WTC11 (cell line): ENCODE results near the gene RAB4A. TPM values are rescaled to one million over a fixed set of nuclear protein-coding genes. Genes with fewer than 3 reads are reported as not detected.

ENCODE experiments used
- AR ChIP-seq: fragments of 250-450 bp; sonication (Bioruptor Pico); IDR thresholded peaks from 2 replicates; pipeline ENCODE4 v1.9.0; 2021; ENCODE audit warnings: mild to moderate bottlenecking
- ARID4B ChIP-seq: sonication (generic); formaldehyde crosslinking; IDR thresholded peaks from 2 replicates; pipeline ENCODE4 v1.8.0; 2023; ENCODE audit warnings: missing genetic modification reagents, mild to moderate bottlenecking, borderline replicate concordance
- ATF2 ChIP-seq: sonication (generic); formaldehyde crosslinking; IDR thresholded peaks from 2 replicates; pipeline ENCODE4 v1.8.1; 2022; ENCODE audit warnings: low read depth, missing genetic modification reagents, borderline replicate concordance
- CREM ChIP-seq: sonication (generic); formaldehyde crosslinking; IDR thresholded peaks from 2 replicates; pipeline ENCODE4 v1.8.1; 2022; ENCODE audit warnings: mild to moderate bottlenecking, missing genetic modification reagents, moderate library complexity
- E2F5 ChIP-seq: sonication (generic); formaldehyde crosslinking; IDR thresholded peaks from 2 replicates; pipeline ENCODE4 v1.8.1; 2022; ENCODE audit warnings: mild to moderate bottlenecking, moderate library complexity, missing genetic modification reagents
- ELF4 ChIP-seq: sonication (generic); formaldehyde crosslinking; IDR thresholded peaks from 2 replicates; pipeline ENCODE4 v1.8.1; 2022; ENCODE audit warnings: low read depth, mild to moderate bottlenecking, moderate library complexity, missing genetic modification reagents
- ERG ChIP-seq: fragments of 250-450 bp; sonication (Bioruptor Pico); IDR thresholded peaks from 2 replicates; pipeline ENCODE4 v1.8.0; 2021; ENCODE audit warnings: mild to moderate bottlenecking
- HMGA2 ChIP-seq: fragments of 250-450 bp; sonication (Bioruptor Pico); IDR thresholded peaks from 2 replicates; pipeline ENCODE4 v1.4.0; 2021; ENCODE audit warnings: mild to moderate bottlenecking, moderate library complexity
- JAZF1 ChIP-seq: fragments of 250-450 bp; sonication (Bioruptor Pico); IDR thresholded peaks from 2 replicates; pipeline ENCODE4 v1.9.0; 2021; ENCODE audit warnings: moderate library complexity, mild to moderate bottlenecking, inconsistent platforms
- KAT7 ChIP-seq: sonication (generic); formaldehyde crosslinking; IDR thresholded peaks from 2 replicates; pipeline ENCODE4 v1.8.1; 2023; ENCODE audit warnings: missing genetic modification reagents, mild to moderate bottlenecking, borderline replicate concordance
- MLX ChIP-seq: sonication (generic); formaldehyde crosslinking; IDR thresholded peaks from 2 replicates; pipeline ENCODE4 v1.8.1; 2023; ENCODE audit warnings: mild to moderate bottlenecking, missing genetic modification reagents, moderate library complexity
- NFATC4 ChIP-seq: fragments of 250-450 bp; sonication (Bioruptor Pico); IDR thresholded peaks from 2 replicates; pipeline ENCODE4 v1.9.0; 2021; ENCODE audit warnings: mild to moderate bottlenecking
- NR1H2 ChIP-seq: sonication (generic); formaldehyde crosslinking; IDR thresholded peaks from 2 replicates; pipeline ENCODE4 v1.9.0; 2021; ENCODE audit warnings: mild to moderate bottlenecking, moderate library complexity, missing genetic modification reagents
- OVOL2 ChIP-seq: fragments of 250-450 bp; sonication (Bioruptor Pico); IDR thresholded peaks from 2 replicates; pipeline ENCODE4 v1.9.0; 2021; ENCODE audit warnings: mild to moderate bottlenecking, borderline replicate concordance
- RELA ChIP-seq: sonication (generic); formaldehyde crosslinking; IDR thresholded peaks from 2 replicates; pipeline ENCODE4 v1.8.1; 2022; ENCODE audit warnings: missing genetic modification reagents, mild to moderate bottlenecking, borderline replicate concordance
- TCF7 ChIP-seq: sonication (generic); formaldehyde crosslinking; IDR thresholded peaks from 2 replicates; pipeline ENCODE4 v1.8.0; 2022; ENCODE audit warnings: mild to moderate bottlenecking, low read depth, missing genetic modification reagents, moderate library complexity
- TEAD1 ChIP-seq: sonication (generic); formaldehyde crosslinking; IDR thresholded peaks from 2 replicates; pipeline ENCODE4 v1.8.0; 2022; ENCODE audit warnings: mild to moderate bottlenecking, missing genetic modification reagents
- USF1 ChIP-seq: sonication (generic); formaldehyde crosslinking; IDR thresholded peaks from 2 replicates; pipeline ENCODE4 v1.8.0; 2022; ENCODE audit warnings: mild to moderate bottlenecking, missing genetic modification reagents
- ZNF263 ChIP-seq: sonication (generic); formaldehyde crosslinking; IDR thresholded peaks from 2 replicates; pipeline ENCODE4 v1.8.1; 2022; ENCODE audit warnings: low read depth, mild to moderate bottlenecking, moderate library complexity, missing genetic modification reagents
- ZNF317 ChIP-seq: sonication (generic); formaldehyde crosslinking; IDR thresholded peaks from 2 replicates; pipeline ENCODE4 v1.8.1; 2023; ENCODE audit warnings: low read depth, mild to moderate bottlenecking, moderate library complexity, missing genetic modification reagents, borderline replicate concordance
- ZSCAN18 ChIP-seq: fragments of 250-450 bp; sonication (Bioruptor Pico); IDR thresholded peaks from 2 replicates; pipeline ENCODE4 v2.1.2; 2022; ENCODE audit warnings: mild to moderate bottlenecking, moderate library complexity
- total RNA-seq: library from RNA; stranded (reverse); gene quantifications from 3 replicates; pipeline ENCODE4 v1.2.3, GENCODE V29; 2021

Gene RAB4A
- total RNA-seq, 1 experiment from 2014 or later, result 67.9 TPM

- TF ChIP-seq AR (CRISPR knock-in tag) (no peak), ZSCAN18 (no peak), NFATC4 (CRISPR knock-in tag) (no peak), TCF7 (0 out of 2 replicates have a peak, but pooled peaks have one; percentile 33), JAZF1 (CRISPR knock-in tag) (no peak), CREM (peak; percentile 90; the same call in 1 of the 2 replicates), NR1H2 (CRISPR knock-in tag) (no peak), KAT7 (peak; percentile 45; the same call in 1 of the 2 replicates), E2F5 (CRISPR knock-in tag) (peak; percentile 96), ZNF317 (CRISPR knock-in tag) (0 out of 2 replicates have a peak, but pooled peaks have one; percentile 9), HMGA2 (CRISPR knock-in tag) (no peak), USF1 (no peak; the same call in 1 of the 2 replicates), ARID4B (CRISPR knock-in tag) (0 out of 2 replicates have a peak, but pooled peaks have one; percentile 44), OVOL2 (CRISPR knock-in tag) (no peak), MLX (peak; percentile 84; the same call in 1 of the 2 replicates), TEAD1 (peak; percentile 99), RELA (peak; percentile 97), ERG (no peak), ELF4 (CRISPR knock-in tag) (peak; percentile 92), ZNF263 (CRISPR knock-in tag) (no peak), ATF2 (CRISPR knock-in tag) (no peak)
These were observed at the start of gene RAB4A (continued) for GRCh38 chr1:229270547-229271447.
